Astrocyte (in vitro differentiated cells and primary cell): Measurements from ENCODE around the gene GBE1. TPM values are rescaled to one million over a fixed set of nuclear protein-coding genes. Genes with fewer than 3 reads are reported as not detected.

ENCODE experiments used
- DNase-seq: peaks from one replicate; pipeline ENCODE4 v3.0.0-alpha.2; 2010; ENCODE audit warnings: low read depth
- FAIRE-seq: peaks from 2 replicates; lab custom pipeline; 2011; peaks lifted over from hg19 to GRCh38; lab: Jason Lieb, UNC
- H2AFZ ChIP-seq: 2 replicates; pipeline ENCODE4 v1.6.0; 2012; ENCODE audit warnings: low read depth, low read length, inconsistent platforms
- H3K27ac ChIP-seq: 2 replicates; pipeline ENCODE4 v1.5.1; 2011; ENCODE audit warnings: low read depth, low read length, inconsistent platforms
- H3K27me3 ChIP-seq: 2 replicates; pipeline ENCODE4 v1.6.0; 2011; ENCODE audit warnings: low read length, inconsistent platforms; ENCODE audit not compliant: insufficient read depth
- H3K36me3 ChIP-seq: 2 replicates; pipeline ENCODE4 v1.5.1; 2011; ENCODE audit warnings: low read length, inconsistent platforms; ENCODE audit not compliant: insufficient read depth
- H3K4me1 ChIP-seq: 2 replicates; pipeline ENCODE4 v1.5.1; 2011; ENCODE audit warnings: low read length, inconsistent platforms; ENCODE audit not compliant: insufficient read depth
- H3K4me2 ChIP-seq: 2 replicates; pipeline ENCODE4 v1.6.0; 2012; ENCODE audit warnings: low read length, inconsistent platforms
- H3K4me3 ChIP-seq: 2 replicates; pipeline ENCODE4 v1.5.1; 2011; ENCODE audit warnings: low read depth, mild to moderate bottlenecking, low read length, inconsistent platforms; ENCODE audit not compliant: insufficient read depth
- H3K79me2 ChIP-seq: 2 replicates; pipeline ENCODE4 v1.6.0; 2012; ENCODE audit warnings: mild to moderate bottlenecking, low read length, inconsistent platforms; ENCODE audit not compliant: insufficient read depth
- H3K9ac ChIP-seq: 2 replicates; pipeline ENCODE4 v1.6.0; 2012; ENCODE audit warnings: mild to moderate bottlenecking, low read length, inconsistent platforms
- H3K9me3 ChIP-seq: 2 replicates; pipeline ENCODE4 v1.5.1; 2012; ENCODE audit warnings: low read depth, mild to moderate bottlenecking, low read length, inconsistent platforms; ENCODE audit not compliant: insufficient read depth
- H4K20me1 ChIP-seq: 2 replicates; pipeline ENCODE4 v1.6.0; 2012; ENCODE audit warnings: low read length, inconsistent platforms; ENCODE audit not compliant: insufficient read depth
- H3K27ac Mint-ChIP-seq: one replicate; pipeline ENCODE4 v1.8.0; 2021; ENCODE audit warnings: mild to moderate bottlenecking, mixed read lengths; ENCODE audit not compliant: unreplicated experiment
- H3K27me3 Mint-ChIP-seq: one replicate; pipeline ENCODE4 v1.8.0; 2021; ENCODE audit warnings: low read depth, mixed read lengths; ENCODE audit not compliant: unreplicated experiment
- H3K36me3 Mint-ChIP-seq: one replicate; pipeline ENCODE4 v1.8.0; 2021; ENCODE audit warnings: low read depth, mixed read lengths; ENCODE audit not compliant: unreplicated experiment
- H3K4me1 Mint-ChIP-seq: one replicate; pipeline ENCODE4 v1.8.0; 2021; ENCODE audit warnings: low read depth, mixed read lengths; ENCODE audit not compliant: unreplicated experiment
- H3K4me3 Mint-ChIP-seq: one replicate; pipeline ENCODE4 v1.8.0; 2021; ENCODE audit warnings: mild to moderate bottlenecking, moderate library complexity, mixed read lengths; ENCODE audit not compliant: unreplicated experiment
- H3K9me3 Mint-ChIP-seq: one replicate; pipeline ENCODE4 v1.8.0; 2021; ENCODE audit warnings: mild to moderate bottlenecking, mixed read lengths; ENCODE audit not compliant: unreplicated experiment
- CTCF ChIP-seq: IDR thresholded peaks from 2 replicates; pipeline ENCODE4 v1.5.1; 2011; ENCODE audit warnings: low read depth, mild to moderate bottlenecking, inconsistent platforms, low read length, moderate library complexity; ENCODE audit not compliant: insufficient read depth
- EZH2 ChIP-seq: IDR thresholded peaks from 2 replicates; pipeline ENCODE4 v1.6.1; 2012; ENCODE audit warnings: mild to moderate bottlenecking, low read length, inconsistent platforms; ENCODE audit not compliant: insufficient read depth
- total RNA-seq: library from RNA; stranded (reverse); gene quantifications from 2 replicates; pipeline ENCODE4 v1.2.1, GENCODE V29; 2021

GBE1 gene
- total RNA-seq, 1 donor from 2014 or later = 58.6 TPM

- Histone ChIP-seq H3K27ac (no peak overlapping the region), H3K4me1 (no peaks in the 10 kb centered on the region), H3K9me3 (no peaks in the 10 kb centered on the region), H3K9ac (no peak overlapping the region), H3K4me3 (no peak overlapping the region), H3K4me2 (no peak overlapping the region), H4K20me1 (no peaks in the 10 kb centered on the region), H3K27me3 (no peaks in the 10 kb centered on the region), H2AFZ (no peak overlapping the region), H3K36me3 (no peaks in the 10 kb centered on the region), H3K79me2 (no peaks in the 10 kb centered on the region)
- no peaks in the 10 kb centered on the region for H3K9me3 Mint-ChIP-seq
- no peak overlapping the region for H3K4me3 Mint-ChIP-seq
- no peaks in the 10 kb centered on the region for H3K27me3 Mint-ChIP-seq
- H3K27ac Mint-ChIP-seq = no peak overlapping the region
- peaks cover 6% of the 10 kb centered on the region for H3K4me1 Mint-ChIP-seq
- peaks cover 12% of the 10 kb centered on the region for H3K36me3 Mint-ChIP-seq
- FAIRE-seq (no peak), DNase-seq (no peak)
- no peak for TF ChIP-seq EZH2
- TF ChIP-seq CTCF = no peak
Measured at GRCh38 chr3:81612768-81613167, 148.7 kb downstream of the GBE1 start.

DNA sequence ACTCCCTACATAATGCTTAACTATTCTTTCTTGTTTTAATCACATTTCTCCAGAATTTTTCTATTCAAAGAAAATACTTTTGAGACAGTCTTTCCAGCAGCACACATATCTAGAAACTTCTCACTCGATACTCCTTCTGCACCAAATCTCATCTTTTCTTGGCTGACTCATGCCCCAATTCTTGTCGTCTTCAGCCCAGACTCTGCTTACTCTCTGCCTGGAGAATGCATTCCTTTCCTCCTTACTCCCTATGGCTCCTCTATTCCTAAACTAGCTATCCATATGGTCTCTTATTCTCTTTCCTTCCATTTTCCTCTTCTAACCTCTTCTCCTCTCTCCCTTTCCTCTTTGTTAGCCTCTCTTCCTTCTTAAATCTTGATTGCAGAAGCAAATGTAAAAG lies 158.7 kb downstream of the GBE1 start:
- H3K4me1 Mint-ChIP-seq = peaks cover 23% of the 10 kb centered on the region
- H3K27ac ChIP-seq = no peak overlapping the region
- H3K27ac Mint-ChIP-seq = peak overlapping the region; percentile 67
- H3K4me1 ChIP-seq = no peaks in the 10 kb centered on the region
- no peaks in the 10 kb centered on the region for H3K36me3 ChIP-seq
- H3K9me3 ChIP-seq = no peaks in the 10 kb centered on the region
- no peaks in the 10 kb centered on the region for H3K36me3 Mint-ChIP-seq
- H3K27me3 ChIP-seq = no peaks in the 10 kb centered on the region
- FAIRE-seq (peak; percentile 83), DNase-seq (peak; percentile 36)
- H3K79me2 ChIP-seq = no peaks in the 10 kb centered on the region
- H3K27me3 Mint-ChIP-seq = no peaks in the 10 kb centered on the region
- H3K4me3 ChIP-seq = no peak overlapping the region
- no peak overlapping the region for H3K4me2 ChIP-seq
- TF ChIP-seq EZH2 (no peak), CTCF (no peak)
- H3K9ac ChIP-seq = no peak overlapping the region
- H3K4me3 Mint-ChIP-seq = no peak overlapping the region
- no peaks in the 10 kb centered on the region for H4K20me1 ChIP-seq
- no peak overlapping the region for H2AFZ ChIP-seq
- H3K9me3 Mint-ChIP-seq = no peaks in the 10 kb centered on the region

DNA sequence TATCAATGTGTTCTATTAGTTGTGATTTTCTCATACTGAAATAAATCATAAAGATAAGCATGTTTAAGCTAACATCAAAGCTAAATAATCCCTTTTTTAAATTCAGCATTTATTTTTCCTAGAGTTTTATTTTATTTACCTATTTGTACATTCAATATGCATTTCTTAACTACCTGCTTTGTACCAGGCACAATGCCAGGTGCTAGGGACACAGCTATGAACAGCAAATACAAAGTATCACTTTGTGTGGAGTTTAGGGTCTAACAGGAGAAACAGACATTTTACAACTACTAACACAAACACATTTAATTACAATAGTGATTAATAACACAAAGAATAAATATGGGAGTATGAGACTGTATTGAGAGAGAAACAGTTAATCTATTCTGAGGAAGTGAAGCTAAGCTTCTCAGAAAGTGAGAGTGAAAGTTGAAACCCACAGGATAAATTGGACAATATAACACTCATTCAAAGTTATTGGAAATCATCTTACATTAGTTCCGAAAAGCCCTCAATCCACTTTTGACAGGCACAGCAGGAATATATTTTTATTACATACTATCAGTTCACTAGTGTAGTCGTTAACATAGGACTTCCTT lies 159.6 kb downstream of the GBE1 start:
- no peaks in the 10 kb centered on the region for H3K4me1 ChIP-seq

More for the DNA sequence above, 159.6 kb downstream of the GBE1 start:
- no peaks in the 10 kb centered on the region for H3K9me3 Mint-ChIP-seq
- Histone ChIP-seq H3K9ac (no peak overlapping the region), H3K9me3 (no peaks in the 10 kb centered on the region), H4K20me1 (no peaks in the 10 kb centered on the region), H3K27ac (no peak overlapping the region), H3K79me2 (no peaks in the 10 kb centered on the region), H2AFZ (no peak overlapping the region), H3K4me2 (no peak overlapping the region), H3K36me3 (no peaks in the 10 kb centered on the region), H3K4me3 (no peak overlapping the region), H3K27me3 (no peaks in the 10 kb centered on the region)
- H3K4me3 Mint-ChIP-seq = no peak overlapping the region
- no peaks in the 10 kb centered on the region for H3K36me3 Mint-ChIP-seq
- FAIRE-seq = no peak
- no peak for DNase-seq
- TF ChIP-seq EZH2 = no peak
- TF ChIP-seq CTCF = no peak
- peaks cover 24% of the 10 kb centered on the region for H3K4me1 Mint-ChIP-seq
- H3K27me3 Mint-ChIP-seq = no peaks in the 10 kb centered on the region
- H3K27ac Mint-ChIP-seq = peak overlapping the region; percentile 67
